IgD-negative memory B cell (primary cell): ENCODE data around the gene NECTIN3. TPM values are rescaled to one million over a fixed set of nuclear protein-coding genes. Genes with fewer than 3 reads are reported as not detected.

Experiments used
- H3K27ac Mint-ChIP-seq, 3 donors: one replicate each; pipeline ENCODE4 v1.8.0; 2020 to 2022; ENCODE audit warnings: mild to moderate bottlenecking in 3 of 3, mixed read lengths in 3 of 3, moderate library complexity in 1 of 3
- H3K27me3 Mint-ChIP-seq: one replicate; pipeline ENCODE4 v1.8.0; 2021; ENCODE audit warnings: mixed read lengths
- H3K36me3 Mint-ChIP-seq: one replicate; pipeline ENCODE4 v1.8.0; 2020; ENCODE audit warnings: mild to moderate bottlenecking, mixed read lengths
- H3K4me1 Mint-ChIP-seq, 3 donors: one replicate each; pipeline ENCODE4 v1.8.0; 2020 to 2022; ENCODE audit warnings: mixed read lengths in 3 of 3, mild to moderate bottlenecking in 1 of 3
- H3K4me3 Mint-ChIP-seq, 4 donors: one replicate each; pipeline ENCODE4 v1.8.0; 2020 to 2022; ENCODE audit warnings: mild to moderate bottlenecking in 4 of 4, mixed read lengths in 4 of 4, moderate library complexity in 3 of 4
- H3K9me3 Mint-ChIP-seq, 3 donors: one replicate each; pipeline ENCODE4 v1.8.0; 2020 to 2021; ENCODE audit warnings: mixed read lengths in 3 of 3, mild to moderate bottlenecking in 1 of 3
- polyA plus RNA-seq: library from polyadenylated mRNA; unstranded; fragments of 300-500 nt; fragmentation: Illumina TruSeq; gene quantifications from one replicate; pipeline ENCODE4 v1.2.3, GENCODE V29; 2021

Gene NECTIN3
- polyA plus RNA-seq, 1 donor from 2014 or later = 0.48 TPM

GRCh38 chr3:111210003-111210711 lies 138.5 kb downstream of the NECTIN3 start:
- Mint-ChIP-seq H3K27ac (no peak overlapping the region), H3K36me3 (no peaks in the 10 kb centered on the region), H3K4me1 (no peaks in the 10 kb centered on the region)

DNA sequence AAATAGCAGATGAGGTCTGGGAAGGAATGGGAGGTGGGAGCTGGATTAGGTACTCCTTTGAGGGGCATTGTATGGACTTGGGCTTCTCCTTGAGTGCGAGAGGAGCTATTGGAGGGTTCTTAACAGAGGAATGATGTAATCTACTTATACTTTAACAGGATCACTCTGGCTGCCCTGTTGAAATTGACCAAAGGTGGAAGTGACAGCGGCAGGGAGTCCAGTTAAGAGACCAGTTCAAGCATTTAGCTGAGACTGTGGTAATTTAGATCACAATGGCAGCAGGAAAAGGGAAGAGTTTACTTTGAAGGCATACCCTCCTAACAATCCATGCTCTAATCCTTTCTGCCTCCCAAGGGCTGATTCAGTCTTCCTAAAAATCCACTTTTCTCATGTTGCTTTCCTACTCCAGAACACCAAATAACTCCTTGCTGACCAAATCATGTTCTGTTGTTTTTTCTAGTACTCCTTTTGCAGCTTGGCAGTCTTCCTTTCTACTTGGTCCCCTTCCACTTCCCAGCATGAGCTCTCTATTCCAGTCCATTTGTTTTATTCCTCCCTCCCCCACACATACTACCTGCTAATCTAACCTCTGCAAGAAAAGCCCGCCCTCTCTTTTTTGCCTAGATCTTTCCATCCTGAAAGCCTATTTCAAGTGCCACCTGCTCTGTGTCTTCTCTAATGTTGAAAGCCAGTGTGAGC lies 139.4 kb downstream of the NECTIN3 start:
- Mint-ChIP-seq H3K4me3 (no peak overlapping the region), H3K4me1 (no peaks in the 10 kb centered on the region), H3K36me3 (no peaks in the 10 kb centered on the region), H3K27ac (no peak overlapping the region), H3K9me3 (no peaks in the 10 kb centered on the region), H3K27me3 (no peaks in the 10 kb centered on the region)

More at GRCh38 chr3:111210003-111210711, 138.5 kb downstream of the NECTIN3 start:
- Mint-ChIP-seq H3K4me3 (no peak overlapping the region), H3K27me3 (no peaks in the 10 kb centered on the region), H3K9me3 (no peaks in the 10 kb centered on the region)

DNA sequence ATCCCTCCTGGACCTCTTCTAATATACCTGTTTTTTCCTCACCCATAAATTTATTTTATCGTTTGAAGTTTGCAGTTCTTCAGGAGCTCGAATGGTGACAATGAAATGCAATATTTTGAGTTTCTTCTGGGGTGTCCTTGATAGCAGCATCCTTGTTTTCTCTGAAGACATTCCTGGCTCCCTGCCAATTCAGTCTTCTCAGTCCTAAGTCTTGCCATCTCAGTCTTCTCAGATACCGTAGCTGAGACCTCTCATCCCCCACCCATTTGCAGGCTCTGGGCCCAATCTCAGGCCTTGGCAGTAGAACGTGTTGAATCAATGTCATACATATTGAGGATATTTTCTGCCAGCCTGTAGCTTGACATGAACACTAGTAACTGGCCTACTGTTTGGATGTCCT lies 140.9 kb downstream of the NECTIN3 start:
- no peaks in the 10 kb centered on the region for H3K27me3 Mint-ChIP-seq
- H3K4me1 Mint-ChIP-seq = no peaks in the 10 kb centered on the region

DNA sequence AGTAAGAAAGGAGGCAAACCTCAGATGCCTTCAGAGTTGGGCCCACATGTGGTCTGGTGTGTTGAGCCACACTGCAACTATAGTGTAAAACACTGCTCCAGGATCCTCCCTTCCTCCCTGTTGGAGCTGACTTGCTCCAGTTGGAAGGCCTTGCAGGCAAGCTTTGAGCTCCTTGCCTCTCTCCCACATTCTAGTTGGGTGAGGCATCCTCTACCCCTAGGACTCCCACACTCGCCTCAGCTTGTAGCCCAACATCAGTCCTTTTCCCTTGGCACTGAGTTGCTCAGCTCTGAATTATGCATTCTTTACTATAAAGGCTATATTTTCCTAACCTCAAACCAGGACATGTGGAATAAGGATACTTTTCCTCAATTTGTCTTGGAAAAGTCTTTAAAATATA lies 143.9 kb downstream of the NECTIN3 start:
- no peak overlapping the region for H3K4me3 Mint-ChIP-seq
- H3K27me3 Mint-ChIP-seq = no peaks in the 10 kb centered on the region
- no peaks in the 10 kb centered on the region for H3K9me3 Mint-ChIP-seq
- no peaks in the 10 kb centered on the region for H3K4me1 Mint-ChIP-seq
- no peaks in the 10 kb centered on the region for H3K36me3 Mint-ChIP-seq
- H3K27ac Mint-ChIP-seq = no peak overlapping the region

More for the DNA sequence above, 140.9 kb downstream of the NECTIN3 start:
- Mint-ChIP-seq H3K36me3 (no peaks in the 10 kb centered on the region), H3K9me3 (no peaks in the 10 kb centered on the region), H3K4me3 (no peak overlapping the region), H3K27ac (no peak overlapping the region)

DNA sequence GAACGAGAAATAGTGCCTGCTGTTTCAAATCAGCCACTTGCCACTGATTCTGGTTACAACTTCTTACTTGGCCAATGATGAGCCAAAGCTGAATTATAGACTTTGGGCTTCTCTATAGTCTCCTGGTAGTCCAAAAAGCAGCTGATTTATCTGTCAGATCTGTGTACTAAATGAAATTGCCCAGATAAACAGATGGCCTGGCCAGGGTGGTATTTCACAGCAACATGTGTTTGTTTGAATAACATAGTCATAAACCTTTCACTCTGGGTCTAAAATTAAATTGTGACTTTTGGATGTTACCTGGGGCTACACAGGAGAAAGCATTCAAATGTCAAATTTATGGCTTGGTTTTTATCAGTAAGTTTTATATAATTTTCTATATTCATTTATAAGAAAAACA lies 147.0 kb downstream of the NECTIN3 start:
- Mint-ChIP-seq H3K27me3 (peaks cover 1% of the 10 kb centered on the region), H3K36me3 (no peaks in the 10 kb centered on the region), H3K4me3 (no peak overlapping the region), H3K4me1 (no peaks in the 10 kb centered on the region), H3K9me3 (no peaks in the 10 kb centered on the region), H3K27ac (no peak overlapping the region)

GRCh38 chr3:111227216-111227615 lies 155.6 kb downstream of the NECTIN3 start:
- Mint-ChIP-seq H3K27me3 (no peaks in the 10 kb centered on the region), H3K4me1 (no peaks in the 10 kb centered on the region), H3K4me3 (no peak overlapping the region), H3K36me3 (no peaks in the 10 kb centered on the region), H3K27ac (no peak overlapping the region), H3K9me3 (peaks cover 0 to 5% (median 3%) of the 10 kb centered on the region in 3 donors)

DNA sequence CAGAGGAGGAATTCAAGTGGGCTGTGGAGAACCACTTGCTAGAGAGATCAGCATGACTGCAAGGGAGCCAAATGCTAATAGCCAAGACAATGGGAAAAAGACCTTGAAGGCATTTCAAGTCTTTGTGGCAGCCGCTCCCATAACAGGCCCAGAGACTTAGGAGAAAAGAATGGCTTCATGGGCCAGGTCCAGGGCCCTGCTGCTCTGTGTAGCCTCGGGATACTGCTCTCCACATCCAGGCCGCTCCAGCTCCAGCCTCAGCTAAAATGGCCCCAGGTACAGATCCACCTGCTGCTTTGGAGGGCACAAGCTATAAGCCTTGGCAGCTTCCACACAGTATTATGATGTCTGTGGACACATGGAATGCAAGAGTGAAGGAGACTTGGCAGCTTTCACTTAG lies 157.7 kb downstream of the NECTIN3 start:
- H3K27me3 Mint-ChIP-seq = no peaks in the 10 kb centered on the region
- H3K27ac Mint-ChIP-seq = no peak overlapping the region
- H3K4me1 Mint-ChIP-seq = no peaks in the 10 kb centered on the region
- H3K4me3 Mint-ChIP-seq = no peak overlapping the region
- H3K9me3 Mint-ChIP-seq = peaks cover 3 to 5% (median 5%) of the 10 kb centered on the region in 3 donors
- H3K36me3 Mint-ChIP-seq = no peaks in the 10 kb centered on the region

GRCh38 chr3:111236836-111237713 lies 165.5 kb downstream of the NECTIN3 start:
- Mint-ChIP-seq H3K36me3 (no peaks in the 10 kb centered on the region), H3K27ac (no peak overlapping the region), H3K4me3 (no peak overlapping the region), H3K27me3 (no peaks in the 10 kb centered on the region), H3K4me1 (peaks cover 0 to 5% (median 0%) of the 10 kb centered on the region in 3 donors), H3K9me3 (peaks cover 4 to 9% (median 5%) of the 10 kb centered on the region in 3 donors)

GRCh38 chr3:111237946-111238345 lies 166.3 kb downstream of the NECTIN3 start:
- no peak overlapping the region for H3K4me3 Mint-ChIP-seq
- no peak overlapping the region for H3K27ac Mint-ChIP-seq
- peaks cover 4 to 9% (median 5%) of the 10 kb centered on the region in 3 donors for H3K9me3 Mint-ChIP-seq
- no peaks in the 10 kb centered on the region for H3K27me3 Mint-ChIP-seq
- peaks cover 0 to 5% (median 0%) of the 10 kb centered on the region in 3 donors for H3K4me1 Mint-ChIP-seq
- no peaks in the 10 kb centered on the region for H3K36me3 Mint-ChIP-seq

DNA sequence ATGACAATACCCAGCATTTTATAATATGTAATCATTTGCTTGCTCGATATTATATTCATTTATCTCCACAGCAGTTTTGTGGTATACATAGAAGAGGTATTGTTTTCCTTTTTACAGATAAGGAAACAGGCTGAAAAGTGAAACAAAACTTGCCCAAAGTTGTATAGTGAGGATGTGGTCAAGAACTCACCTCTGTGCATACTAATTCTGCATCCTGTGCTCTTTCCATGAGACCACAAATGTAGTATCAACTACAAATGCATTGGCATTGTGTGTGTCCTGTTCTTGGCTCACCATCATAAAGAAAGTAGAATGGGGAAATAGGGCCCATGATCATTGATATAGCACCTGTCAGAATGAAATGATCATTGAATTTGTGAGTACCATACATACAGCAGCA lies 167.3 kb downstream of the NECTIN3 start:
- no peak overlapping the region for H3K4me3 Mint-ChIP-seq
- peaks cover 0 to 5% (median 0%) of the 10 kb centered on the region in 3 donors for H3K4me1 Mint-ChIP-seq
- no peak overlapping the region for H3K27ac Mint-ChIP-seq
- peaks cover 8 to 13% (median 8%) of the 10 kb centered on the region in 3 donors for H3K9me3 Mint-ChIP-seq
- H3K27me3 Mint-ChIP-seq = no peaks in the 10 kb centered on the region
- no peaks in the 10 kb centered on the region for H3K36me3 Mint-ChIP-seq

DNA sequence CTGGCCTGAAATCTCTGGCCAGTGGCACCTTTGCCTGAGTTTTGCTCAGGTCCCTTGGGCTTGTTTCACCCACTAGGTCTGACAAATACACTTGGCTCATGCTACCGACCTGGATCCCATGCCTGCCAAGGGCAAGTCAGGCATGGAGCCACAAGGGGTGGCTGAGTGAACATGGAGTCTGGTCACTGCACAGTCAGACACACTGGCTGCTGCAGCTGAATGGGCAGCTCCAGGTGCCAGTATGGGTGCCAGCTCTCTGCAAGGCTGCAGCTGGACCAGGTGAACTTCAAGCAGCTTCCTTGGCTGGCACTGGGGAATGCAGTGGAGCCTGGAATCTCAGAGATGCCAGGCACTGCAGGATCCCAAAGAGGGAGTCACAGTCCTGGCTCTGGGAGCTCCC lies 170.3 kb downstream of the NECTIN3 start:
- Mint-ChIP-seq H3K9me3 (peaks cover 6 to 13% (median 7%) of the 10 kb centered on the region in 3 donors), H3K27me3 (no peaks in the 10 kb centered on the region), H3K36me3 (no peaks in the 10 kb centered on the region), H3K4me3 (no peak overlapping the region), H3K4me1 (peaks cover 0 to 5% (median 0%) of the 10 kb centered on the region in 3 donors), H3K27ac (no peak overlapping the region)
